Activated T-cell treated with anti-CD3 and anti-CD28 coated beads, Interleukin-2, amount 50 U/mL, for 24 hours (primary cell): ENCODE results near the gene PALM.
"Not testable (repeated sequence)": the region's sequence is repeated elsewhere in the genome, so short reads cannot be mapped to it uniquely, and the experiment has no call there.

Experiments
- DNase-seq: peaks from one replicate; pipeline ENCODE4 v3.0.0-alpha.2; 2020
- H3K27ac Mint-ChIP-seq: 2 replicates; pipeline ENCODE4 v1.8.0; 2020; ENCODE audit warnings: mild to moderate bottlenecking, mixed read lengths
- H3K27me3 Mint-ChIP-seq: 2 replicates; pipeline ENCODE4 v1.8.0; 2020; ENCODE audit warnings: mixed read lengths
- H3K36me3 Mint-ChIP-seq: 2 replicates; pipeline ENCODE4 v1.8.0; 2020; ENCODE audit warnings: low read depth, mixed read lengths
- H3K4me1 Mint-ChIP-seq: 2 replicates; pipeline ENCODE4 v1.8.0; 2020; ENCODE audit warnings: low read depth, mixed read lengths
- H3K4me3 Mint-ChIP-seq: 2 replicates; pipeline ENCODE4 v1.8.0; 2020; ENCODE audit warnings: mild to moderate bottlenecking, moderate library complexity, mixed read lengths
- H3K9me3 Mint-ChIP-seq: 2 replicates; pipeline ENCODE4 v1.8.0; 2020; ENCODE audit warnings: mixed read lengths

Gene PALM

GRCh38 chr19:745138-745537, 36.4 kb downstream of the PALM start:
- H3K4me1 Mint-ChIP-seq, H3K27ac Mint-ChIP-seq, H3K4me3 Mint-ChIP-seq, H3K27me3 Mint-ChIP-seq, H3K36me3 Mint-ChIP-seq, DNase-seq, H3K9me3 Mint-ChIP-seq: not testable (repeated sequence)

- H3K9me3 Mint-ChIP-seq, result peaks cover 4% of the 10 kb centered on the region
- no peaks in the 10 kb centered on the region for H3K27me3 Mint-ChIP-seq
- H3K4me1 Mint-ChIP-seq, result no peaks in the 10 kb centered on the region
- DNase-seq, result no peak
- H3K36me3 Mint-ChIP-seq, result no peaks in the 10 kb centered on the region
- H3K4me3 Mint-ChIP-seq, result no peak overlapping the region
- H3K27ac Mint-ChIP-seq, result no peak overlapping the region
These were observed 37.6 kb downstream of the PALM start for GRCh38 chr19:746208-746819.

DNA sequence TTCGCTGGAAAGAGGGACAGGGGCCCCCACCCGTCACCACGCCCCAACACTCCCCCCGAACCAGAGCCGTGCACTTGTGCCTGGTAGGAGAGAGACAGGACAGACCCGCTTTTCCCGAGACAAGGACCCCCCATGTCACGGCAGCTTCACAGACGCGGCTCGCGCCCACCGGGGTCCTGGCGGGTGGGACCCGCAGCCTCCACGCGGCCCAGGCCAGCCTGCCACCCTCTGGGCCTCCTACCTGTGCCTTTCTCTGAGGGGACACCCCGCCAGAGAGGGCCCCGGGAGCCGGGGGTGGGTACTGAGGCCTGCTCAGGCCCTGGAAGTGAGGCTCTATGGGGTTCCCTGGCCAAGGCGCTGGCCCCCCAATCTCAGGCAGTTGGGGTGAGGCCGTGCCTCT, 38.2 kb downstream of the PALM start:
- Mint-ChIP-seq H3K4me1 (no peaks in the 10 kb centered on the region), H3K27ac (no peak overlapping the region), H3K9me3 (peaks cover 4% of the 10 kb centered on the region), H3K36me3 (no peaks in the 10 kb centered on the region), H3K4me3 (no peak overlapping the region), H3K27me3 (no peaks in the 10 kb centered on the region)
- DNase-seq, result no peak

- Mint-ChIP-seq H3K9me3 (peaks cover 4% of the 10 kb centered on the region), H3K27me3 (no peaks in the 10 kb centered on the region), H3K36me3 (no peaks in the 10 kb centered on the region), H3K27ac (no peak overlapping the region), H3K4me3 (no peak overlapping the region), H3K4me1 (no peaks in the 10 kb centered on the region)
- no peak for DNase-seq
These were observed 38.9 kb downstream of the PALM start for GRCh38 chr19:747432-748273.

DNA sequence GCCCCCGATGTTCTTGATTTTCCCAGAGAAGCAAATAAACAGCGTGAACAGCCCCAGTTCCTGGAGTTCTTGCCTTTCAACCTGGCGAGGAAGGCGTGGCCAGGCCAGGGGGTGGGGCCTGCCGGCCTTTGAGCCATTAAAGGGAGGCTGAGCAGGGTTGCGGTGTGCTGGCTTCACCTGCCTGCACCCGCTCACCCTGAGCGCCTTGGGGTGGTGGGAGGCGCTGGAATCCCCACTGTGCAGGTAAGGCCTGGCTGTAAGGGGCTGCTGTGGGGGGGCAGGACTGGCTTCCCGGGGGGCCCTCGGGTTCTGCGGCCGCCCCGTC, 39.5 kb downstream of the PALM start:
- Mint-ChIP-seq H3K36me3 (no peaks in the 10 kb centered on the region), H3K27ac (no peak overlapping the region), H3K4me1 (no peaks in the 10 kb centered on the region), H3K9me3 (peaks cover 4% of the 10 kb centered on the region), H3K27me3 (peaks cover 3% of the 10 kb centered on the region), H3K4me3 (no peak overlapping the region)
- no peak for DNase-seq

GRCh38 chr19:749811-750210, 41.1 kb downstream of the PALM start:
- H3K9me3 Mint-ChIP-seq, result no peaks in the 10 kb centered on the region
- no peaks in the 10 kb centered on the region for H3K4me1 Mint-ChIP-seq
- no peaks in the 10 kb centered on the region for H3K36me3 Mint-ChIP-seq
- no peak for DNase-seq
- peaks cover 3% of the 10 kb centered on the region for H3K27me3 Mint-ChIP-seq
- no peak overlapping the region for H3K27ac Mint-ChIP-seq
- H3K4me3 Mint-ChIP-seq, result no peak overlapping the region

GRCh38 chr19:750640-751423, 42.1 kb downstream of the PALM start, which contains the start of gene MISP:
Gene MISP, plus strand, starts transcription at chr19:751112. Its CDS starts 5,835 bp downstream, at chr19:756947.
- no peaks in the 10 kb centered on the region for H3K36me3 Mint-ChIP-seq
- no peaks in the 10 kb centered on the region for H3K9me3 Mint-ChIP-seq
- no peak within 1 kb of the TSS for H3K27ac Mint-ChIP-seq

DNA sequence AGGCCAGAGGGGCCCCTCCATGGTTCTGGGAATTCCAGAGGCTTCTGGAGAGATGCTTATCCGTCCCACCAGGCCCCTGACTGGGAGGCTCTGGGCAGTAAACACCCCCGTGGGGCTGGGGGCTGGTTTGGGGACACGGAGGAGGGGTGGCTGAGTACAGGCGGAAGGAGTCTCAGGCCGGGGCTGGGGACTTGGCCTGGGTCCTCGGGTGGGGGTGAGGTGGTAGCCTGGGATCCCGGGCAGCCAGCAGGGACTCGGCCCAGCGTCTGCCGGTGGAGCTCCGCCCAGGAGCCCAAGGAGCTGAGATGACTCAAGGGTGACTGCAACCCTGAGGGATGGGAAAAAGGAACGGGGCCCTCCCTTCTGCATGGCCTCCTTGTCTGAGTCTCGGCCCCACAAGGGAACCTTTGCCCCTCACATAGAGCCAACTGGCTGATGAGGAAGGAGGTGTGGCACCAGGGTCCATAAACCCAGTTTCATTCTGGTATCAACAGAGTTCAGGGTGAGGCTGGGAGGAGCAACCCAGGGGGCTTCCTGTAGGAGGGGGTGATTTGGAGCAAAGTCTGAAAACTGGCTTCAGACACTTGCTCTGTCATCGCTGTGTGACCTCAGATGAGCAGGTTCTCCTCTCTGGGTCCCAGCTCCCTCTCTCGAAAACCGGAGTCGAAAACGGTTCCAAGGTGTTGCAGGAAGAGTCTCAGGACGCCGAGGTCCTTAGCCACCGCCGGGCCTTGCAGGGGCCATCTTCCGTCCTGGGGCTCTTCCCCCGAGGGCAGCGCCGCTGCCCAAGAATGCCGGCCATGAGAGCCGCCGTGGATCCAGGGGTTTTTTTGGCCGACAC, 43.0 kb downstream of the PALM start:
- DNase-seq, result no peak
- H3K27ac Mint-ChIP-seq, result no peak overlapping the region

More at GRCh38 chr19:750640-751423, 42.1 kb downstream of the PALM start, which contains the start of gene MISP:
- Mint-ChIP-seq H3K4me1 (no peaks in the 10 kb centered on the region), H3K4me3 (no peak within 1 kb of the TSS), H3K27me3 (peaks cover 3% of the 10 kb centered on the region)
- DNase-seq, result no peak

DNA sequence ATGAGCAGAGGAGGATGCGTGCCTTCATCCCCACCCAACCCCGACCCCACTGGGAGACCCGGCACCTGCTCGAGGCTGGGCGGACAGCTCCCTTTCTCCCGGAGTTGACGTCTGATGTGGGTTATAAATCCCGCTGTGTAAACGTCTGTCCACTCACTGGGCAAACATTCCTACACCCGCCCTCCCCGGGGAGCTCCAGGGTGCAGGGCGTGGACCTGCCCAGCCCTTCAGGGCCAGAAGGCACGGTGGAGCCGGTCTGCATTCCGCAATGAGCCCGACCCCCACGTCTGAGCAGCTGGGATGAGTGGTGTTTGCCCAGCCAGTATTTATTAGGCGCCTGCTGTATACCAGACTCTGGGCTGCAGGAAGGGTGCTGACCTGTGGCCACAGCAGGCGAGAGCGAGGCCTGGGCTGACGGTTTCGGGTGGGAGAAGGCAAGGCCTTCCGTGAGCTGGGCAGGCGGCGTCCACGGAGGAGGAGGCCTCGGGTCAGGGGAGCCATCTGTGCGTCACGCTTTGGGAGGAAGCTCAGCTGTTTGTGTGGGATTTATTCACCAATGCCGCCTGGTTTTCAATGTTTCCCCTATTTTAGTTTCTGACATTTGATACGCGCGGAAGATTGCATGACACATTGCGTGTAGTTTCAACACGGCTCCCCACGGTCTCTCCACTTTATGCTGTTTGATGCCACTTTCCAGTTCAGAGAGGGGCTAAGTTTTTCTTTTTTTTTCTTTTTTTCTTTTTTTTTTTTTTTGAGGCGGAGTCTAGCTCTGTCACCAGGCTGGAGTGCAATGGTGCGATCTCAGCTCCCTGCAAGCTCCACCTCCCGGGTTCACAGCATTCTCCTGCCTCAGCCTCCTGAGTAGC, 44.1 kb downstream of the PALM start:
- Mint-ChIP-seq H3K27me3 (peaks cover 3% of the 10 kb centered on the region), H3K4me1 (no peaks in the 10 kb centered on the region), H3K36me3 (no peaks in the 10 kb centered on the region), H3K4me3 (no peak overlapping the region), H3K27ac (no peak overlapping the region), H3K9me3 (no peaks in the 10 kb centered on the region)
- DNase-seq, result no peak

More for the DNA sequence above, 43.0 kb downstream of the PALM start:
- Mint-ChIP-seq H3K4me3 (no peak overlapping the region), H3K9me3 (no peaks in the 10 kb centered on the region), H3K36me3 (no peaks in the 10 kb centered on the region), H3K4me1 (no peaks in the 10 kb centered on the region), H3K27me3 (peaks cover 3% of the 10 kb centered on the region)

GRCh38 chr19:754530-754929, 45.8 kb downstream of the PALM start:
- Mint-ChIP-seq H3K9me3 (peaks cover 3% of the 10 kb centered on the region), H3K4me1 (no peaks in the 10 kb centered on the region), H3K27ac (no peak overlapping the region), H3K27me3 (peaks cover 3% of the 10 kb centered on the region), H3K36me3 (no peaks in the 10 kb centered on the region), H3K4me3 (no peak overlapping the region)
- no peak for DNase-seq

GRCh38 chr19:755063-755462, 46.3 kb downstream of the PALM start:
- Mint-ChIP-seq H3K4me3 (no peak overlapping the region), H3K36me3 (no peaks in the 10 kb centered on the region), H3K4me1 (no peaks in the 10 kb centered on the region), H3K9me3 (peaks cover 7% of the 10 kb centered on the region), H3K27me3 (peaks cover 3% of the 10 kb centered on the region), H3K27ac (no peak overlapping the region)
- no peak for DNase-seq

GRCh38 chr19:756236-756635, 47.5 kb downstream of the PALM start:
- H3K27me3 Mint-ChIP-seq, result peaks cover 3% of the 10 kb centered on the region
- no peaks in the 10 kb centered on the region for H3K36me3 Mint-ChIP-seq
- H3K4me3 Mint-ChIP-seq, result no peak overlapping the region
- H3K27ac Mint-ChIP-seq, result no peak overlapping the region
- peaks cover 7% of the 10 kb centered on the region for H3K9me3 Mint-ChIP-seq
- DNase-seq, result no peak
- H3K4me1 Mint-ChIP-seq, result no peaks in the 10 kb centered on the region

DNA sequence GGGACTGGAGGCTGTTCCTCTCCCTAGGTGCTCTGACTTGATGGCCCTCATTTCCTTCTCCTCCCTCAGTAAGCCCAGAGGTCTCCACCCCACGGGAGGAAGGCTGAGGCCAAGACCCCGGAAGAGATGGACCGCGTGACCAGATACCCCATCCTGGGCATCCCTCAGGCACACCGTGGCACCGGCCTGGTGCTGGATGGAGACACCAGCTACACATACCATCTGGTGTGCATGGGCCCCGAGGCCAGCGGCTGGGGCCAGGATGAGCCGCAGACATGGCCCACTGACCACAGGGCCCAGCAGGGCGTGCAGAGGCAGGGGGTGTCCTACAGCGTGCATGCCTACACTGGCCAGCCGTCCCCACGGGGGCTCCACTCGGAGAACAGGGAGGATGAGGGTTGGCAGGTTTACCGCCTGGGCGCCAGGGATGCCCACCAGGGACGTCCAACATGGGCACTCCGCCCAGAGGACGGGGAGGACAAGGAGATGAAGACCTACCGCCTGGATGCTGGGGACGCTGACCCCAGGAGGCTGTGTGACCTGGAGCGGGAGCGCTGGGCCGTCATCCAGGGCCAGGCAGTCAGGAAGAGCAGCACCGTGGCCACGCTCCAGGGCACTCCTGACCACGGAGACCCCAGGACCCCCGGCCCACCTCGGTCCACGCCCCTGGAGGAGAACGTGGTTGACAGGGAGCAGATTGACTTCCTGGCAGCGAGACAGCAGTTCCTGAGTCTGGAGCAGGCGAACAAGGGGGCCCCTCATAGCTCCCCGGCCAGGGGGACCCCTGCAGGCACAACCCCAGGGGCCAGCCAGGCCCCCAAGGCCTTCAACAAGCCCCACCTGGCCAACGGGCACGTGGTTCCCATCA, 48.3 kb downstream of the PALM start:
- Mint-ChIP-seq H3K27me3 (peaks cover 3% of the 10 kb centered on the region), H3K27ac (no peak overlapping the region), H3K36me3 (no peaks in the 10 kb centered on the region), H3K4me1 (no peaks in the 10 kb centered on the region), H3K4me3 (no peak overlapping the region), H3K9me3 (peaks cover 7% of the 10 kb centered on the region)
- DNase-seq, result no peak
